PFSK-1 (cell line): ENCODE measurements around the gene MX2.

ENCODE experiments used
- FOXP2 ChIP-seq: optimal IDR thresholded peaks from 2 replicates; pipeline ENCODE3; 2011; ENCODE audit warnings: borderline replicate concordance, control low read depth, inconsistent platforms; ENCODE audit not compliant: insufficient read depth; ENCODE audit errors: extremely low read length, extremely low read depth
- POLR2AphosphoS5 ChIP-seq: IDR thresholded peaks from 2 replicates; pipeline ENCODE4 v1.6.1; 2012; ENCODE audit warnings: low read depth, mild to moderate bottlenecking, control low read depth, low read length, moderate library complexity
- REST ChIP-seq, 2 experiments: IDR thresholded peaks; 2 replicates each; pipeline versions ENCODE4 v1.6.1 to v1.8.0; 2011 to 2012; ENCODE audit warnings: low read depth in 2 of 2, low read length in 2 of 2, control low read depth in 1 of 2, inconsistent platforms in 1 of 2, mild to moderate bottlenecking in 1 of 2, moderate library complexity in 1 of 2; ENCODE audit not compliant: insufficient read depth in 1 of 2
- SIN3A ChIP-seq: IDR thresholded peaks from 2 replicates; pipeline ENCODE4 v1.6.1; 2012; ENCODE audit warnings: mild to moderate bottlenecking, low read length, moderate library complexity, borderline replicate concordance; ENCODE audit not compliant: insufficient read depth
- TAF1 ChIP-seq: IDR thresholded peaks from 2 replicates; pipeline ENCODE4 v1.6.1; 2012; ENCODE audit warnings: low read length, control low read depth, borderline replicate concordance; ENCODE audit not compliant: insufficient read depth

Gene MX2

GRCh38 chr21:41410361-41410760 lies 48.5 kb downstream of the MX2 start:
- TF ChIP-seq POLR2AphosphoS5 (no peak), TAF1 (no peak), REST (IDR thresholded peaks at IDR 0.05; ENCODE audit: insufficient read depth in 1 of 2, low read depth in 2 of 2, low read length in 2 of 2) (no peak), SIN3A (no peak), FOXP2 (no peak)

- TF ChIP-seq SIN3A (no peak), POLR2AphosphoS5 (no peak), REST (IDR thresholded peaks at IDR 0.05; ENCODE audit: insufficient read depth in 1 of 2, low read depth in 2 of 2, low read length in 2 of 2) (no peak), TAF1 (no peak), FOXP2 (no peak)
Measured at GRCh38 chr21:41410767-41411448, 49.1 kb downstream of the MX2 start.

GRCh38 chr21:41411449-41412089 lies 49.7 kb downstream of the MX2 start:
- TF ChIP-seq POLR2AphosphoS5 (no peak), FOXP2 (no peak), TAF1 (no peak), REST (IDR thresholded peaks at IDR 0.05; ENCODE audit: insufficient read depth in 1 of 2, low read depth in 2 of 2, low read length in 2 of 2) (no peak), SIN3A (no peak)

GRCh38 chr21:41418393-41418792 lies 56.6 kb downstream of the MX2 start:
- no peak for TF ChIP-seq FOXP2
- no peak for TF ChIP-seq REST (IDR thresholded peaks at IDR 0.05; ENCODE audit: insufficient read depth in 1 of 2, low read depth in 2 of 2, low read length in 2 of 2)
- no peak for TF ChIP-seq POLR2AphosphoS5
- TF ChIP-seq SIN3A: no peak
- no peak for TF ChIP-seq TAF1
